ENCODE measurements around the gene WWC1.

Gene WWC1

DNA sequence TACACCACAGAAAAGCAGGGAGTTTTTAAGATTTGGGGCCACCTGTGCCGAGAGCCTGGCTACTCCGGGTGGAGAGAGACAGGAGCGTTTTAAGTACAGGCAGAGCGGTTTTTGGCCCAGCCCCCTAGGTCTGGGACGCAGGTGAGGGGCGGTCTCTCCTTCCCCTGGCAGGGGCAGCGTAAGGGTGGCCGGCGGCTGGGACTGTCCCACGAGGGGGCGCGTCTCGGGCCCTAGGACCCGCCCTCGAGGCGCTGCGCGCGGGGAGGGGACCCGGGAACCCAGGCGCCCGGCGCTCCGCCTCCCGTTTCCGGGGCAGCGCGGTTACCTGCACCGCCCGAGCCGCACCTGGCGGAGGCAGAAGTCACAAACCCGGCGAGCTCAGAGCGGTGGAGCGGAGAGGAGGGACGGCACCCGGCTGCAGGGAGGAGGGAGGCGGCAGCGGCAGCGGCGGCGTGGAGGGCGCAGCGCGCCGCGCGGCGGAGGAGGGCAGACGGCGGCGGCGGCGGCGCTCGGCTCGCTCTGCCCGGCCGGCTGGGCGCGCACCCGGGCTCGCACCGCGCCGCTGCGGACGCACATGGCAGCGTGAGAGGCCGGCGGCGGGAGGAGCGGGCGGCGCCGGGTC is at the start of gene WWC1:
Gene WWC1 (plus strand): TSS at position 304 of the 622 bp plus-strand sequence. CDS start 508 bp downstream, outside the sequence.
- peak; percentile 6 for DNase-seq

DNA sequence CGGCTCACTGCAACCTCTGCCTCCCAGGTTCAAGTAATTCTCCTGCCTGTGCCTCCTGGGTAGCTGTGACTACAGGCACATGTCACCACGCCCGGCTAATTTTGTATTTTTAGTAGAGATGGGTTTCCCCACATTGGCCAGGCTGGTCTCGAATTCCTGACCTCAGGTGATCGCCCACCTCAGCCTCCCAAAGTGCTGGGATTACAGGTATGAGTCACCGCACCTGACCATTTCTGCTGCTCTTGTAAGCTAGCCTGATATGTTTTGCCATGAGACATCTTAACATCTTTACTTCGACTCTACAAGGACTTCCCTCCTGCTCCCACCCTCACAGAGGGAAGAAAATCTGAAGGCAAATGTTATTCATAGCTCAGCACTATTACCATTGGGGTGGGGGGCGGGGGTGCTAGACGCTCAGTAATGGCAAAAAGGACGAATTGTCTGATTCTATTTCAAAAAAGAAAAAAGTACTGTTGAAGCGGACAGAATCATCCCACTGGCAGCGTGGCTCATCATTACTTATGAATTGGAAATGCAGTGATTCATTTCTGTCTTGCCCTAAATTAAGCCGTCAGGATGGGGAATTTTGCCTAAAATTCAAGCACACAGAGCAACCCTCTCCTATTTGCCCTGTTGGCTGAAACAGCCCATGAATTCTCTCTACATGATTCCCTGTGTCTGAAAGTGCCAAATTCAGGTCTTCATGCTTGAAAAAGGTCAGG is 46.4 kb upstream of the WWC1 start:
- DNase-seq, result no peak

DNA sequence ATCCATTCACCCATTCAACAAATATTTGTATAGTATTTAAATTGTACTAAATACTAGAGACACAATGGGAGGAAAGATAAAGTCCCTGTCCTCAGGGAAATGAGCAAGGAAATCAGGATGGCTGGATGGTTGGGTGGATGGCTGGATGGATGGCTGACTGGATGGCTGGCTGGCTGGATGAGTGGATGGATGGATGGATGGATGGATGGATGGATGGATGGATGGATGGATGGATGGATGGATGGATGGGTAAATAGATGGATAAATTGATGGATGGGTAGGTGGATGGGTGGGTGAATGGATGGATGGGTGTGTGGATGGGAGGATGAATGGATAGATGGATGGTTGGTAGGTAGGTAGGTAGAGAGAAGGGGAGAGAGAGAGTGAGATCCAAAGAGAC is 41.5 kb upstream of the WWC1 start:
- no peak for DNase-seq

DNA sequence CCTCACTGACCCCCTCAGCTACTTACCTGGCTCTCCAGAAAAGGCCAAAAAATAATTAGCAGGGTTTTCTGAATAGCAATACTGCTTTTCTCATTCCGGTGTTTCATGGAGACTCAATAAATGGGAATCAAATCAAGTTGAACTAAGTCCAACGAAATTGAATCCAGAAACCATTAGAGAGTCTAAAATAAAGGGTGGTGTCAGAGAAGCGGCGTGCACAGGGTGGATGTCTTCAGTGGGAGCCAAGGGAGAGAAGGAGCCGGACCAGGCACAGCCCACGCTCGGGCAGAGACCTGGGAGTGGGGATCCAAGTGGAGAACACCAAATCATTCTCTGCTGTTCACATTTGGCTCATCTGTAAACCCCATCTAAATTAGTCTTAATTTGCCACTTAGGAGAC is 40.2 kb upstream of the WWC1 start:
- no peak for DNase-seq

DNA sequence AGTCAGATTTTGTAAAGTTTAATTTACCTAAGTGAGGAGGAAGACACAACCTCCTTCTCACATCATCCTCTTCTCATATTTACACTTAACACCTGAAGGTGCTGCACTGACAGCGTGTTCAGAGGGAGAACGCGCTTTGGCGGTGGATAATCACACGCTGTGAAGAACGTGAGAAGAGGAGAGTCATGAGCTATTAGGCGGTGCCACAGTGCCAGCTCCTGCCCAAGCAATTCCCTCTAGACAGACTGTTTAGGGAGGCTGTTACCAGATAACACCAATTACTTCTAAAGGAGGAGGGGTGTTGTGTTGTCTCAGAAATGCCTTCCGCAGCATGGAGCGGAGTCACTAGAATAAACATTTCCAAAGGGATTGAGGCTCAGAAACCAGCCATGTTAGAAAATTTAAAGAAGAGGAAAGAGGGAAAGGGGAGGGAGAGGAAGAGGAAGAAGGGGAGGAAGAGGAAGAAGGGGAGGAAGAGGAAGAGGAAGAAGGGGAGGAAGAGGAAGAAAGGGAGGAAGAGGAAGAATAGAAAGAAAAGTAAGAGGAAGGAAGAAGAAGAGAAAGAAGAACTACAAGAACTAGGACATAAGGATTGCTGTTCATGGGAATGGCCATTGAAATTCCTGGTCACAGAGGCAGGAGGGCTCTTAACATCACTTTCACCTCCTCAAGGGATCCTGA is 37.3 kb upstream of the WWC1 start:
- no peak for DNase-seq

DNA sequence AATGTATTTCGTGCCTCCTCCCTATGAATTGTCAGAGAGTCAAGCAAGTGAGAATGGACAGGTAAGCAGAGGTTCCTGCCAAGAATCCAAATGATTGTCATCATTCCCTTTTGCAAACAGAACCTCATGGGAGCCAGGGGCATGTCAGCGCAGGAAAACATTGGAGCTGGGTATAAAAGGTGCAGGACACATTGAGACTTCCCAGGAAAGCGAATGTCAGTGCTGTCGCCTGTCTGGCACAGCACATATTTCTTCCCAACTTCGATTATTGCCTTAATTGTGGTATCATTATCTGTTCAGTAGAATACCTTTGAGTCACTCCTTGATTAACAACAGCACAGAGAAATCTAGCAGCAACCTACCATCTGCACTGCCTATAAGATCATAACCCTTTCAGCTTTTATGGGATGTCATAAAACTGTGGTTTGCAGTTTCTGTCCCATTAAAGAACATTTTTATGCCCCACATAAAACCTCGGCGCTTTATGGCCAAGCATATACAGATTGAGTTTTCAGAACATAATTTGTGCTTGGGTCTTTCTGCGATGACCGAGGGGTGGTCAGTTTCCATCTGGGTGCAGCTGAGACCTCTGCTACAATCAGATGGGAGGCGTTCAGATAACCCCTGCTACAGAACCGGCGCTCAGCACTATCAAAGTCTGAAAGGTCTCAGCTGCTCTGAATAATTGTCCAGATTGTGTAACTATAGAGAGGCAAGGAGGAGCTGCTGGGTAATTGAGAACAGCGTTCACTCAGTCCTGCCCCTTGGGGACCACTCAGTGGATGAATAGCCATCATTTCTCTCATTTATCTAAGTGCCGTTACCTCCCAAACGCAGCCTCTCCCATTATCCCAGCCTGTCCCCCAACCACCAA is 30.9 kb upstream of the WWC1 start:
- DNase-seq, result no peak

DNA sequence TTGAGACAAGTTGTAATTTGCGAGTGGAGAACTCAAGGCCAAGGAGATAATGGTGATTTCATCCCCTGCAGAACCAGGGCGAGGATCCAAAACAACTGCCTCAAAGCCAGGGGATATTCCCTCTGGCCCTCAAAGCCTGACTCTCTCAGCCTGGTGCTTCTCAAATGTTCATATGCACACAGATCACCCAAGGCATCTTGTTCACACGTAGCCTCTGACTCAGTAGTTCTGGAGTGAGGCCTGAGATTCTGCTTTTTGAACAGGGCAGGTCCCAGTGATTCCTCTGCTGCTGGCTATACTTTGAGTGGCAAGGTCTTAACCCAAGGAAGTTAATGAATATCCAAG is 30.2 kb upstream of the WWC1 start:
- no peak for DNase-seq

DNA sequence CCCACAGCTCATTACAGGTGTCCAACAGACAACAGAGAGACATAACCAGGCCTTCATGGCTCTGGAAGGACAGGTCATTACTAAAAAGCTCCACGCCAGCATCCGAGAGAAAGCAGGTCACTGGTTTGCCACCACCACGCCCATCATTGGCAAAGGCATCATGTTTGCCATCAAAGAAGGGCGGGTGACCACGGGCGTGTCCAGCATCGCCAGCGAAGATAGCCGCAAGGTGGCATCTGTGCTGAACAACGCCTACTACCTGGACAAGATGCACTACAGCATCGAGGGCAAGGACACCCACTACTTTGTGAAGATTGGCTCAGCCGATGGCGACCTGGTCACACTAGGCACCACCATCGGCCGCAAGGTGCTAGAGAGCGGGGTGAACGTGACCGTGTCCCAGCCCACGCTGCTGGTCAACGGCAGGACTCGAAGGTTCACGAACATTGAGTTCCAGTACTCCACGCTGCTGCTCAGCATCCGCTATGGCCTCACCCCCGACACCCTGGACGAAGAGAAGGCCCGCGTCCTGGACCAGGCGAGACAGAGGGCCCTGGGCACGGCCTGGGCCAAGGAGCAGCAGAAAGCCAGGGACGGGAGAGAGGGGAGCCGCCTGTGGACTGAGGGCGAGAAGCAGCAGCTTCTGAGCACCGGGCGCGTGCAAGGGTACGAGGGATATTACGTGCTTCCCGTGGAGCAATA is 29.3 kb upstream of the WWC1 start:
- DNase-seq, result no peak

DNA sequence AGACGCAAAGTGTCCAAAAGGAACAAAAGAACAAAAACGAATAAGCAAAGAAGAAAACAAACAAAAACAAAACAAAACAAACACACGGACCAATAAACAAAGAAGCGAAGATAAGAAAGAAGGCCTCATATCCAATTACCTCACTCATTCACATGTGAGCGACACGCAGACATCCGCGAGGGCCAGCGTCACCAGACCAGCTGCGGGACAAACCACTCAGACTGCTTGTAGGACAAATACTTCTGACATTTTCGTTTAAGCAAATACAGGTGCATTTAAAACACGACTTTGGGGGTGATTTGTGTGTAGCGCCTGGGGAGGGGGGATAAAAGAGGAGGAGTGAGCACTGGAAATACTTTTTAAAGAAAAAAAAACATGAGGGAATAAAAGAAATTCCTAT is 28.3 kb upstream of the WWC1 start:
- no peak for DNase-seq

DNA sequence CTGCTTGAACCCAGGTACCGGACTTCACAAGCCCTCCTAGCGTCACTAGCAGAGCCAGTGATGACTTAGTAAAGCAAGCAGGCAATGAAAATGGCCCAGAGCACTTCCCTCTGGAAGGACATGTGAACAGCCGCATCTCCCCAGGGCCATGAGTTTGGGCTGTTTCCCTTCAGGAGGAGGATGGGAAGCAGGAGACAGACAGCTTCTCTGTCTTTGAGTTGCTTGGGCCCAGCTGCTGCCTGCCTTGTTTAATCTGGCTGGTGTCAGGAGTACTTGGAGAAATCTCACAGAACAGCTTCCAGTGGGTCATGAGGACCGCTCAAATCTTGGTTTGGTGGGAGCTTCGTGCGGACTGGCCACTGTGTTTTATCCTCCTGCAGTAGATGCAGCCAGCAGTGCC is 25.4 kb upstream of the WWC1 start:
- no peak for DNase-seq

DNA sequence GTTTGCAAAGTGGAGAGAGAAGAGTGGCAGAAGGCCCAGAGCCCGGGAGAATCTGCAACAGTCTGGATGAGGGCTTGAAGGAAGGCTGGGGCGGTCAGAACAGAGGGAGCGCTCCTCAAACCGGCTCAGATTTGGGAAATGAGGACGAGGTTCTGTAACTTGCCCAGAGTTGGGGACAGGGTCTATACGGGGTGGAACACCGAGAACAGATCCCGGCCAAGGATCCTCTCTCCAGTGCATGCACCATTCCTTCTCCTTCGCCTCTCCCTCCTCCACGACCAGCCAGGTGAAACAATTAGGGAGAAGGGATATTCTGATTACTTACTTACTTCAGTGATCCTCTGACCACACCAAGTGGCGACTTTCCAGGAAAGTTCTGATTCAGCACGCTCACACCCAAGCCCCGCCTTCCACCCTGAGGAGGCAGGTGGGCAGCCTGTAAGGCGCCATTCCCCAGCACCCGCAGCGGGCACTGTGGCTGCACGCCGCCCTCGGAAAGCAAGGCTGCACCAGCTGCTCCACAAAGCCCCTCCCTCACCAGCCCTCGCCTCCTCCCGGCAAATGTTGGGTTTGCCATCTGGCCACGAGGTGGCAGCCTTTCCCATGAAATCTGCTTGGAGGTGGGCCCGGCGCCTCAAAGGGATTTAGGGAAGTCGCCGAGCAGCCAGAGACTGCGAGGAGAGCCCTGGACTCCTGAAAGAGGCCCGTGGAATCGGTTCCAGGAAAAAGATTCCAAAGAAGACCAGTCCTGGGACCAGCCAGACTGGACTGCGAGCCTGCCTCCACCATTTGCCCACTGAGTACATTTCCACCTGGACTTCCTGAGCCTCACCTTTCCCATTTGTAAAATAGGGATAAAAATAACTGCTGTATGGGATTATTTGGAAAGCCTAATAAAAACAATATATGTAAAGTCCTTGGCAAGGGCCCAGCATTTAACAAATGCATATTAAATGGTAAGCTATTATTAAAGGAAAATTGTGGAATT is 22.2 kb upstream of the WWC1 start:
- DNase-seq, result peak; percentile 77

DNA sequence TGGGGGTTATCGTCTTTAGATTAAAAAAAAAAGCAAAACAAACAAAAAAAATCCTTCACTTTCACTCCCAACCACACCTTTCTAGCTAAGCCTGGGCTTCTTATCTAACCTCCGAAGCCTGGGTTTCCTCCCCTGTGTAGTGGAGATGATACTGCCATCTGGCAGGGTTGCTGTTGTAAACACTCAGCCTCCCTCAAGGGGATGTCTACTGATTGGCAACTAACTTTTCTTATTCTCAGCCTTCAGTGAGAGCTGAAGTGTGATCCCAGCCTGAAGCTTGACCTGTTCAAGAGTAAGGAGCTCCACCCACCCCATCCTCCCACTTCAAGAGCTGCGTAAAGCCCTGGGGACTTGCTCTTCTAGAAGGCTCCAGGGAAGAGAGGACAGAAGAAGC is 21.5 kb upstream of the WWC1 start:
- DNase-seq, result no peak

DNA sequence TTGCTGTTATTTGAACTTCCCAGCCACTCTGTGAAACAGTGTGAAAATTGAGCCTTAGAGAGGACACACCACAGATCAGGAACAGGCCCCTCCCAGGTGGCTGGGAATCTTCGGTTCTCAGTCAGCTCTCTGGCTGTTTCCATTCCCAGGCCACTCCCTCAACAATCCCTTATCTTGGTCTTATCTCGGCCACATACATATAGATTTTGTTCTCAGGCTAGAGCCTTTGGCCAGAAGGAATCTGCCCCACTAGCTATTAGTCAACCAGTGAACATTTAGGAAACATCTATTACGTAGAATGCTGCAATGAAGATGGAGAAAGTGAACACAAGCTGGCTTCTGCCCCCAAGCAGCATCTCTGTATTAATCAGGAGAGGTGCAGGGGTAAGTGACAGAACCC is 21.0 kb upstream of the WWC1 start:
- no peak for DNase-seq

DNA sequence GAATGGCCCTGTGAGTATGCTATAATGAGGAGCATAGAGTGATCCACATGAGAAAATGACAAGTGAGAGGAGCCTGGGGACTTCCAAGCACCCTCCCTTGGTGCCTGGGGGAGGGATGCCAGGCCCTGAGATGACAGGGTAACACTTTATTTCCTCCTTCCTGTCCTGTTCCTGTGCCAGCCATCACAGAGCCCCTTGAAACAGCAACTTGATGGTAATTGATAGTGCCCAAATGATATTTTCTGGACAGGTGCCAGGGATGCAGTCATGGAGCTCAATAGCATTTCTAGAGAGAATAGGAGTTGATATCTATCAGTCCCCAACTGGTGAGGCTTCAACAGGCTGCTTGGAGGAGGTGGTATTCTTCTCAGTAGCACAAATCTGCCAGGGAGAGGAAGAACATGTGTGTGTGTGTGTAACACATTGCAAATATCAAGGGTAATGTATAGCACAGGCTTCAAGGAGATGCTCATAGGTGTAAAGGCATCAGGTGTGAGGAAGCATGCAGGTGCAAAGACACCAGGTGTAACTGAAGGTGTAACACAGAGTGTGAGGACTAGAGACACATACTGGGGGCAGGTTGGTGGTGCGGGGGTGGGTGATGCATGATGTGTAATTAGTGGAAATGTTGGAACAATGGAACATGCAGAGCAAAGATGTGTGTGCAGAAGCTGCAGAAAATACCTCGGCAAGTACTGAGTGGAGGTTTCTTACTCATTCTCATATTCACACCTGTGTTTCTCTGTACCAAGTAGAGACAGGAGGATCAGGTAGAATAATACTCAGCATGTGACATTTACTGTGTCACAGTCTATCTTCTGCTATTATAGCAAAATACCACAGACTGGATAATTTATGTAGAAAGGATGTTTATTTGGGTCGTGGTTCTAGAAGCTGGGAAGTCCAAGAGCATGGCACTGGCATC is 18.1 kb upstream of the WWC1 start:
- no peak for DNase-seq

DNA sequence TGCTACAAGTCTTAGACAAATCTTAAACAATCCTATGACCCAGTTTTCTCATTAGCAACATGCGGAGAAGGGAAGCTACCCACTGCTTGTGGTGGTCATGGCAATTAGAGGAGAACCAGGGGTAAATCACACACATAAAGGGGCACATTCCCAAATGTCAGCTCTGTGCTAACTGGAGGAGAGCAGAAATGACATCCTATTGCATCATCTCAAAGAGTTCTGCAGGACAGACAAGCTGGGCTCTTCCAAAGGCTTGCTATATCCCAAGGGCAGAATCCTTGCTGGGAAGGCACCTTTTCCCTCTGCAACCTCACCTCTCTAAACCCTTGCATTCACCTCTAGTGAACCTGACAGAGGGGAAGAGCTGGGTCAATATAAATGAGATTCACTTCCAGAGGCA is 17.0 kb upstream of the WWC1 start:
- no peak for DNase-seq

DNA sequence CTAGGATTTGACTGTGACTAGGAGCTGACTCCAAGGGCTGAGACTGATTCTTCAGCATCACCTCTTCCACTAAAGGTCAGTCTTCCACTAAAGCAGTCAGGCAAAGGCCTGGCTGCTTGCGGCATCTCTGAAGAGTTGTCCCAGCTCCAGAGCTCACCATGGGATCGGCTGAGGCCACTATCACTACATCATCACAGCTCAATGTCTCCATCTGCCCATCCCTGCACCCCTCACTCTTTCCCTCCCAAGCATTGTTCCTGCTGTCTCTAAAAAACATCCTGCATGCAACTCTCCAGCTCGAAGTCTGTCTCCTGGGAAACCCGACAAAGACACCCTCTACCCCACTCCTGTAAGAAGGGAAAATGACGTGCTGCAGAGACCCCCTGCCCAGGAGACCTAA is 15.5 kb upstream of the WWC1 start:
- no peak for DNase-seq

DNA sequence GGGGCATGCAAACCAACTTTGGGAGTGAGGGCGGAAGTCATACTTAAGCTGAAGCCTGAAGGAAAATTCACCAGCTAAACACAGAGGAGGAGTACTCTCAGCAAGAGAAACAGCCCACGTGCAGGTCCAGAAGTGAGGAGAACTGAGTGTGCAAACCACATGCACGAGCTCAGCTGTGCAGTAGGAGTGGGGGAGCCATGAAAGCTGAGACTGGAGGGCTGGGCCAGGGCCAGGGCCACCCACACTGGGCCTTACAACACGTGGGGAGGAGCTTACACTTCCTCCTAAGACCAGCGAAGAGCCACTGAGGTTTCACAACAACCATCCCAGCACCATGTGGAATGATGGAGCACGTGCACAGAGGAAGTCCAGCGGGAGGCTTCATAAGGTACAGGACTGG is 9.3 kb upstream of the WWC1 start:
- DNase-seq, result peak; percentile 79

DNA sequence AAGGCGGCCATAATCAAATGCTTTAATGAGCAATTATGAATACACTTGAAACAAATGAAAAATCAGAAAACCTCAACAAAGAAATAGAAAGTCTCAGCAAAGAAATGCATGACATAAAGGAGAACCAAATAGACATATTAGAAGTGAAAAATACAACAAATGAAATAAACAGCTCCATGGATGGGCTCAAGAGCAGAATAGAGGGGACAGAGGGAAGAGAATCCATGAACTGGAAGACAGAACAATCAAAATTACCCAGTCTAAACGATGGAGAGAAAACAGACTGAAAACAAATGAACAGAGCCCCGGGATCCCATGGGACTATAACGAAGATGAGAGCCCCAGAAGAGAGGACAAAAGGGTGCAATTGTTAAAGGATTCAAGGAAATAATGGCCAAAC is 6.6 kb upstream of the WWC1 start:
- no peak for DNase-seq

DNA sequence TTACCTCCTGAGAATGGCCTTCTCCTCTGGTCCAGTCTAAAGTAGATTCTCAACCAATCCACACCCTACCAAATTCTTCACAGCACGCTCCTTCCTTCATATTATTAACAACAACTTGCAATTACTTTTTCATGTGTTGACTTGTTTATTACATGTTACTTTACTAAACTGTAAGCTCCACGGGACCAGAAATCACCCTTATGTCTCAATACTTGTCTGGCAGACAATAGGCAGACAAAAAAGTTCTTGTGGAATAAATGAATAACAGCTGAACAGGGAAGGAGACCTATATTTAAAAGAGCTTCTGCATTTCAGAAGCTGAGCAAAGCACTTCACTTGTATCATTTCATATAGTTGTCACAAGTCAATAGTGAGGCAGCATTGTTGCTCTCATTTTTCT is 5.7 kb upstream of the WWC1 start:
- peak; percentile 18 for DNase-seq

DNA sequence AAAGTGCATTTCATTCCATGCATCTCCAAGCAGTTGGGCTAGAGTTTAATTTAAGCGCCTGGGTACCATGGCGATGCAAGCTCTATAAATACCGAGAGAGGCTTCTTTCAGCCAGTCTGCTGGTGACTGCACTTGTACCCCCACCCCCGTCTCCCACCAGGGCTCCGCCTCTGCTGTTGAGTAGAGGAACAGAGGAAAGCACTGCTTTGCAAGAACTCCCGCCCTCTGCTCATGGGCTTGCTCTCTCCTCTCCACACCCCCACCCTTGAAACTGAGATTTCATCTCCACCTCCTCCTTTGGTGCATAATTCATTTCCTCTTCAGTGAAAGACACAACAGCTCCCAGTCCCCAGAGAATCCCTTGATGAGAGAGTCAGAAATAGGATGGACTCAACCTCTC is 5.1 kb upstream of the WWC1 start:
- peak; percentile 24 for DNase-seq

Measured in inflammatory macrophage treated with lipopolysaccharide for 4 hours (primary cell).